ENCODE data around the gene PSMD4. TPM values are rescaled to one million over a fixed set of nuclear protein-coding genes. Genes with fewer than 3 reads are reported as not detected.

PSMD4 gene
- total RNA-seq, 1 experiment from 2014 or later = 311 TPM

- Histone ChIP-seq H3K4me3 (no peak overlapping the region), H3K36me3 (peaks cover 76% of the 10 kb centered on the region)
Observed at GRCh38 chr1:151314137-151314875, 59.8 kb downstream of the PSMD4 start.

DNA sequence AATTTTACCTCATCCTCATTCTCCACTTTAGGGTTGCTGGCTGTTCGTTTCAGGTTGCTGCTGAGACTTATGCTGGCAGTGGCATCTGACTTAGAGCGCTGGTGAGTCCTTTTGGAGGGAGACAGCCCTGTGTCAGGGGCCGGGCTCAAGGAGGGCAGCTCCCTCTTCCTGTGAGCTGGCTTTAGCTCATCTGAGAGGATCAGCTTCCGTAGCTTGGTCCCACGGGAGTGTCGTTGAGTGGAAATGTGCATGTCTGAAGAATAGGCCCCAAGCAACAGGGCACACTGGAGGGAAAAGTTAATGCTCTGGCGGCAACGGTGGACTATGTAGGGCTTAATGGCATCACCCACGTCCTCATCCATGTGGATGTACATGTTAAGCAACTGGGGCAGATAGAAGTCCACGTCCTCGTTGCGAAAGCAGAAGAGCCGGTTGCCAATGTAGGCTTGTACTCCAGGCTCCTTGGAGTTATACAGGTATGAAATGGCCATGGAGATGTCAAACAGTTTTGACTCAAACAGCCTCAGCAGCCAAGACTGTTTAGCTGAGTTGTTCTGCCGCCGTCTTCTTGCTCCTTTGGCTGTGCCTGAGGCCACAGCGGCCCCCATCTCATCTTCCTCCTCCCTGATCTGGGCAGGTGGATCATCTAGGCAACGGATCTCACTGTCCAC lies 61.2 kb downstream of the PSMD4 start:
- Histone ChIP-seq H3K36me3 (peaks cover 76% of the 10 kb centered on the region), H3K27me3 (no peaks in the 10 kb centered on the region), H3K4me3 (no peak overlapping the region), H3K9me3 (no peaks in the 10 kb centered on the region)
- DNase-seq = no peak

More at GRCh38 chr1:151314137-151314875, 59.8 kb downstream of the PSMD4 start:
- peak; percentile 93 for DNase-seq
- H3K9me3 ChIP-seq = no peaks in the 10 kb centered on the region
- H3K27me3 ChIP-seq = no peaks in the 10 kb centered on the region

Other genes with a start within 250 kb of the PSMD4 start
- gene MINDY1, start 247.8 kb upstream of the PSMD4 start, total RNA-seq (2014; rRNA removed; shearing (Covaris generic); ENCODE audit: low replicate concordance) = 8.7 and 8.9 TPM in 2 replicates
- 7.5 and 8.1 TPM in 2 replicates for gene PRUNE1, start 246.3 kb upstream of the PSMD4 start, total RNA-seq (2014; rRNA removed; shearing (Covaris generic); ENCODE audit: low replicate concordance)
- gene BNIPL, start 218.1 kb upstream of the PSMD4 start, total RNA-seq (2014; rRNA removed; shearing (Covaris generic); ENCODE audit: low replicate concordance) = 0.20 and 5.5 TPM in 2 replicates
- gene C1orf56, start 207.0 kb upstream of the PSMD4 start, total RNA-seq (2014; rRNA removed; shearing (Covaris generic); ENCODE audit: low replicate concordance) = 1.1 TPM in 1 of 2 replicates, not detected in the other
- 39.9 and 44.1 TPM in 2 replicates for gene CDC42SE1, start 195.1 kb upstream of the PSMD4 start, total RNA-seq (2014; rRNA removed; shearing (Covaris generic); ENCODE audit: low replicate concordance)
- gene MLLT11, start 194.3 kb upstream of the PSMD4 start, total RNA-seq (2014; rRNA removed; shearing (Covaris generic); ENCODE audit: low replicate concordance) = 6.8 and 11.5 TPM in 2 replicates
- 2.2 and 13.6 TPM in 2 replicates for gene GABPB2, start 184.0 kb upstream of the PSMD4 start, total RNA-seq (2014; rRNA removed; shearing (Covaris generic); ENCODE audit: low replicate concordance)
- 1.4 TPM in 1 of 2 replicates, not detected in the other for gene SEMA6C, start 108.1 kb upstream of the PSMD4 start, total RNA-seq (2014; rRNA removed; shearing (Covaris generic); ENCODE audit: low replicate concordance)
- not detected in 2 replicates for gene TNFAIP8L2, start 98.1 kb upstream of the PSMD4 start, total RNA-seq (2014; rRNA removed; shearing (Covaris generic); ENCODE audit: low replicate concordance)
- 2.0 and 11.4 TPM in 2 replicates for gene LYSMD1, start 88.8 kb upstream of the PSMD4 start, total RNA-seq (2014; rRNA removed; shearing (Covaris generic); ENCODE audit: low replicate concordance)
- 43.1 and 69.6 TPM in 2 replicates for gene SCNM1, start 88.6 kb upstream of the PSMD4 start, total RNA-seq (2014; rRNA removed; shearing (Covaris generic); ENCODE audit: low replicate concordance)
- gene TMOD4, start 78.8 kb upstream of the PSMD4 start, total RNA-seq (2014; rRNA removed; shearing (Covaris generic); ENCODE audit: low replicate concordance) = not detected in 2 replicates
- gene VPS72, start 64.5 kb upstream of the PSMD4 start, total RNA-seq (2014; rRNA removed; shearing (Covaris generic); ENCODE audit: low replicate concordance) = 87.3 and 105 TPM in 2 replicates
- 28.3 and 38.6 TPM in 2 replicates for gene PIP5K1A, start 56.2 kb upstream of the PSMD4 start, total RNA-seq (2014; rRNA removed; shearing (Covaris generic); ENCODE audit: low replicate concordance)
- 14.9 and 22.9 TPM in 2 replicates for gene ZNF687, start 27.6 kb downstream of the PSMD4 start, total RNA-seq (2014; rRNA removed; shearing (Covaris generic); ENCODE audit: low replicate concordance)
- gene PI4KB, start 72.7 kb downstream of the PSMD4 start, total RNA-seq (2014; rRNA removed; shearing (Covaris generic); ENCODE audit: low replicate concordance) = 42.2 and 44.2 TPM in 2 replicates
- 39.5 and 61.6 TPM in 2 replicates for gene RFX5, start 92.5 kb downstream of the PSMD4 start, total RNA-seq (2014; rRNA removed; shearing (Covaris generic); ENCODE audit: low replicate concordance)
- 6.0 and 10.2 TPM in 2 replicates for gene SELENBP1, start 118.0 kb downstream of the PSMD4 start, total RNA-seq (2014; rRNA removed; shearing (Covaris generic); ENCODE audit: low replicate concordance)
- 609 and 703 TPM in 2 replicates for gene PSMB4, start 144.8 kb downstream of the PSMD4 start, total RNA-seq (2014; rRNA removed; shearing (Covaris generic); ENCODE audit: low replicate concordance)
- 4.2 and 5.7 TPM in 2 replicates for gene POGZ, start 204.8 kb downstream of the PSMD4 start, total RNA-seq (2014; rRNA removed; shearing (Covaris generic); ENCODE audit: low replicate concordance)